H9 (cell line): ENCODE measurements around the gene SPECC1L. TPM values are rescaled to one million over a fixed set of nuclear protein-coding genes. Genes with fewer than 3 reads are reported as not detected.
A peak's percentile ranks its signal among the peaks of the same experiment; 100 is the strongest.

Experiments
- DNase-seq: peaks from one replicate; pipeline ENCODE4 v3.0.0-alpha.2; 2017
- H2AFZ ChIP-seq: one replicate; pipeline ENCODE4 v1.6.1; 2013; ENCODE audit warnings: mild to moderate bottlenecking, low read length, control low read depth, moderate library complexity
- H2AK5ac ChIP-seq: 2 replicates; pipeline ENCODE4 v1.6.1; 2013; ENCODE audit warnings: low read length, control low read depth, mixed read lengths; ENCODE audit not compliant: insufficient read length
- H2BK120ac ChIP-seq: one replicate; pipeline ENCODE4 v1.6.1; 2013; ENCODE audit warnings: low read depth, mild to moderate bottlenecking, low read length, control low read depth, inconsistent platforms; ENCODE audit not compliant: poor library complexity, severe bottlenecking
- H2BK12ac ChIP-seq: 2 replicates; pipeline ENCODE4 v1.6.1; 2013; ENCODE audit warnings: low read length, control low read depth, mixed read lengths, low read depth; ENCODE audit not compliant: insufficient read length
- H2BK15ac ChIP-seq: 2 replicates; pipeline ENCODE4 v1.6.1; 2013; ENCODE audit warnings: low read depth, low read length, control low read depth
- H2BK20ac ChIP-seq: one replicate; pipeline ENCODE4 v1.6.1; 2013; ENCODE audit warnings: low read depth, mild to moderate bottlenecking, low read length, control low read depth, inconsistent platforms; ENCODE audit not compliant: poor library complexity, severe bottlenecking
- H2BK5ac ChIP-seq: 2 replicates; pipeline ENCODE4 v1.6.1; 2013; ENCODE audit warnings: low read length, control low read depth, mixed read lengths; ENCODE audit not compliant: insufficient read length
- H3K14ac ChIP-seq: 2 replicates; pipeline ENCODE4 v1.6.1; 2013; ENCODE audit warnings: low read length, control low read depth; ENCODE audit not compliant: insufficient read depth
- H3K18ac ChIP-seq: 2 replicates; pipeline ENCODE4 v1.6.1; 2013; ENCODE audit warnings: low read depth, mild to moderate bottlenecking, mixed read lengths, low read length, control low read depth; ENCODE audit not compliant: insufficient read length
- H3K23ac ChIP-seq: 2 replicates; pipeline ENCODE4 v1.6.1; 2013; ENCODE audit warnings: low read length, control low read depth, mixed read lengths, low read depth; ENCODE audit not compliant: insufficient read length
- H3K23me2 ChIP-seq: 2 replicates; pipeline ENCODE4 v1.6.1; 2013; ENCODE audit warnings: low read depth, mild to moderate bottlenecking, mixed read lengths, low read length, control low read depth; ENCODE audit not compliant: insufficient read length, poor library complexity, severe bottlenecking
- H3K27ac ChIP-seq: 2 replicates; pipeline ENCODE4 v1.5.1; 2013; ENCODE audit warnings: low read length, control low read depth, mixed read lengths, low read depth; ENCODE audit not compliant: insufficient read length
- H3K27me3 ChIP-seq: 2 replicates; pipeline ENCODE4 v1.6.1; 2013; ENCODE audit warnings: low read length, control low read depth, inconsistent platforms; ENCODE audit not compliant: insufficient read depth
- H3K4ac ChIP-seq: 2 replicates; pipeline ENCODE4 v1.6.1; 2013; ENCODE audit warnings: low read depth, mild to moderate bottlenecking, control low read depth, inconsistent platforms, low read length, moderate library complexity
- H3K4me1 ChIP-seq: 2 replicates; pipeline ENCODE4 v1.6.1; 2013; ENCODE audit warnings: low read length, control low read depth, inconsistent platforms; ENCODE audit not compliant: insufficient read depth
- H3K4me2 ChIP-seq: 2 replicates; pipeline ENCODE4 v1.6.1; 2013; ENCODE audit warnings: low read length, control low read depth, mixed read lengths; ENCODE audit not compliant: insufficient read length, insufficient read depth
- H3K56ac ChIP-seq: 2 replicates; pipeline ENCODE4 v1.6.1; 2013; ENCODE audit warnings: low read depth, mild to moderate bottlenecking, mixed read lengths, low read length, control low read depth; ENCODE audit not compliant: insufficient read length
- H3K79me1 ChIP-seq: 2 replicates; pipeline ENCODE4 v1.6.1; 2013; ENCODE audit warnings: low read depth, mild to moderate bottlenecking, moderate library complexity, low read length, control low read depth, inconsistent platforms; ENCODE audit not compliant: insufficient read depth, poor library complexity, severe bottlenecking
- H3K79me2 ChIP-seq: 2 replicates; pipeline ENCODE4 v1.6.1; 2013; ENCODE audit warnings: low read length, control low read depth, inconsistent platforms; ENCODE audit not compliant: insufficient read depth
- H3K9ac ChIP-seq: 2 replicates; pipeline ENCODE4 v1.6.1; 2013; ENCODE audit warnings: low read length, control low read depth, mixed read lengths; ENCODE audit not compliant: insufficient read length; ENCODE audit errors: extremely low read depth
- H3K9me3 ChIP-seq: one replicate; pipeline ENCODE4 v1.6.1; 2013; ENCODE audit warnings: low read depth, low read length, inconsistent platforms; ENCODE audit not compliant: control insufficient read depth
- H3T11ph ChIP-seq: one replicate; pipeline ENCODE4 v1.6.1; 2013; ENCODE audit warnings: mild to moderate bottlenecking, low read length, control low read depth, inconsistent platforms
- H4K20me1 ChIP-seq: one replicate; pipeline ENCODE4 v1.6.1; 2013; ENCODE audit not compliant: control insufficient read depth, insufficient read length, insufficient read depth
- H4K5ac ChIP-seq: 2 replicates; pipeline ENCODE4 v1.6.1; 2013; ENCODE audit warnings: low read depth, mild to moderate bottlenecking, mixed read lengths, low read length, control low read depth; ENCODE audit not compliant: insufficient read length
- H4K8ac ChIP-seq: replicated peaks from 2 replicates; pipeline ENCODE4 v1.6.1; 2013; ENCODE audit warnings: low read length, control low read depth, mixed read lengths, low read depth; ENCODE audit not compliant: insufficient read length
- H4K91ac ChIP-seq: 2 replicates; pipeline ENCODE4 v1.6.1; 2013; ENCODE audit warnings: low read depth, mild to moderate bottlenecking, moderate library complexity, mixed read lengths, low read length, control low read depth; ENCODE audit not compliant: insufficient read length
- H3K27ac Mint-ChIP-seq, 3 experiments: 2 replicates in 2 of 3; 3 replicates in 1 of 3; pipeline ENCODE4 v1.8.0; 2020 to 2021; ENCODE audit warnings: mixed read lengths in 3 of 3, mild to moderate bottlenecking in 1 of 3, moderate library complexity in 1 of 3
- H3K27me3 Mint-ChIP-seq: 2 replicates; pipeline ENCODE4 v1.8.0; 2021; ENCODE audit warnings: low read depth, mild to moderate bottlenecking, moderate library complexity, mixed read lengths
- H3K36me3 Mint-ChIP-seq, 3 experiments: 2 replicates in 2 of 3; 3 replicates in 1 of 3; pipeline ENCODE4 v1.8.0; 2020 to 2021; ENCODE audit warnings: low read depth in 3 of 3, mixed read lengths in 3 of 3; ENCODE audit not compliant: insufficient read depth in 1 of 3
- H3K4me1 Mint-ChIP-seq, 2 experiments: 2 replicates each; pipeline ENCODE4 v1.8.0; 2020; ENCODE audit warnings: mixed read lengths in 2 of 2
- H3K4me3 Mint-ChIP-seq, 2 experiments: 2 replicates in 1 of 2; 3 replicates in 1 of 2; pipeline ENCODE4 v1.8.0; 2020 to 2021; ENCODE audit warnings: mild to moderate bottlenecking in 2 of 2, mixed read lengths in 2 of 2, moderate library complexity in 1 of 2
- H3K9me3 Mint-ChIP-seq, 2 experiments: 2 replicates in 1 of 2; 3 replicates in 1 of 2; pipeline ENCODE4 v1.8.0; 2020; ENCODE audit warnings: mild to moderate bottlenecking in 2 of 2, mixed read lengths in 2 of 2, moderate library complexity in 1 of 2
- WGBS: extraction: QIAGEN DNeasy Blood & Tissue Kit; methylation state at CpG from one replicate; pipeline ENCODE4 v1.1.7; 2013; ENCODE audit warnings: missing lambda C conversion rate, low lambda C conversion rate, mixed read lengths; ENCODE audit not compliant: insufficient read length; ENCODE audit errors: extremely low coverage; 5-methylcytosine and 5-hydroxymethylcytosine counted together
- long read RNA-seq: library from polyadenylated mRNA; unstranded; transcript quantifications from one replicate; pipeline ENCODE4 v2.0.0, GENCODE V29; 2020
- total RNA-seq: library from RNA; stranded (reverse); gene quantifications from 2 replicates; pipeline ENCODE4 v1.2.1, GENCODE V29; 2021
- TF ChIP-seq, protein P1 (sequence below): fragments of 200-600 bp; sonication (generic); conservative IDR thresholded peaks from 3 replicates; pipeline ENCODE4 v1.8.0; 2021; ENCODE audit warnings: antibody characterized with exemption, mild to moderate bottlenecking

SPECC1L gene, protein sequence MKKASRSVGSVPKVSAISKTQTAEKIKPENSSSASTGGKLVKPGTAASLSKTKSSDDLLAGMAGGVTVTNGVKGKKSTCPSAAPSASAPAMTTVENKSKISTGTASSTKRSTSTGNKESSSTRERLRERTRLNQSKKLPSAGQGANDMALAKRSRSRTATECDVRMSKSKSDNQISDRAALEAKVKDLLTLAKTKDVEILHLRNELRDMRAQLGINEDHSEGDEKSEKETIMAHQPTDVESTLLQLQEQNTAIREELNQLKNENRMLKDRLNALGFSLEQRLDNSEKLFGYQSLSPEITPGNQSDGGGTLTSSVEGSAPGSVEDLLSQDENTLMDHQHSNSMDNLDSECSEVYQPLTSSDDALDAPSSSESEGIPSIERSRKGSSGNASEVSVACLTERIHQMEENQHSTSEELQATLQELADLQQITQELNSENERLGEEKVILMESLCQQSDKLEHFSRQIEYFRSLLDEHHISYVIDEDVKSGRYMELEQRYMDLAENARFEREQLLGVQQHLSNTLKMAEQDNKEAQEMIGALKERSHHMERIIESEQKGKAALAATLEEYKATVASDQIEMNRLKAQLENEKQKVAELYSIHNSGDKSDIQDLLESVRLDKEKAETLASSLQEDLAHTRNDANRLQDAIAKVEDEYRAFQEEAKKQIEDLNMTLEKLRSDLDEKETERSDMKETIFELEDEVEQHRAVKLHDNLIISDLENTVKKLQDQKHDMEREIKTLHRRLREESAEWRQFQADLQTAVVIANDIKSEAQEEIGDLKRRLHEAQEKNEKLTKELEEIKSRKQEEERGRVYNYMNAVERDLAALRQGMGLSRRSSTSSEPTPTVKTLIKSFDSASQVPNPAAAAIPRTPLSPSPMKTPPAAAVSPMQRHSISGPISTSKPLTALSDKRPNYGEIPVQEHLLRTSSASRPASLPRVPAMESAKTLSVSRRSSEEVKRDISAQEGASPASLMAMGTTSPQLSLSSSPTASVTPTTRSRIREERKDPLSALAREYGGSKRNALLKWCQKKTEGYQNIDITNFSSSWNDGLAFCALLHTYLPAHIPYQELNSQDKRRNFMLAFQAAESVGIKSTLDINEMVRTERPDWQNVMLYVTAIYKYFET
- total RNA-seq = 54.2 and 57.1 TPM in 2 replicates
- long read RNA-seq, full-length matches to known transcripts = 15 of 223 reads
- long read RNA-seq, partial matches to known transcripts = 178 of 223 reads
- long read RNA-seq, other reads (novel, unspliced or antisense) = 30 of 223 reads

DNA sequence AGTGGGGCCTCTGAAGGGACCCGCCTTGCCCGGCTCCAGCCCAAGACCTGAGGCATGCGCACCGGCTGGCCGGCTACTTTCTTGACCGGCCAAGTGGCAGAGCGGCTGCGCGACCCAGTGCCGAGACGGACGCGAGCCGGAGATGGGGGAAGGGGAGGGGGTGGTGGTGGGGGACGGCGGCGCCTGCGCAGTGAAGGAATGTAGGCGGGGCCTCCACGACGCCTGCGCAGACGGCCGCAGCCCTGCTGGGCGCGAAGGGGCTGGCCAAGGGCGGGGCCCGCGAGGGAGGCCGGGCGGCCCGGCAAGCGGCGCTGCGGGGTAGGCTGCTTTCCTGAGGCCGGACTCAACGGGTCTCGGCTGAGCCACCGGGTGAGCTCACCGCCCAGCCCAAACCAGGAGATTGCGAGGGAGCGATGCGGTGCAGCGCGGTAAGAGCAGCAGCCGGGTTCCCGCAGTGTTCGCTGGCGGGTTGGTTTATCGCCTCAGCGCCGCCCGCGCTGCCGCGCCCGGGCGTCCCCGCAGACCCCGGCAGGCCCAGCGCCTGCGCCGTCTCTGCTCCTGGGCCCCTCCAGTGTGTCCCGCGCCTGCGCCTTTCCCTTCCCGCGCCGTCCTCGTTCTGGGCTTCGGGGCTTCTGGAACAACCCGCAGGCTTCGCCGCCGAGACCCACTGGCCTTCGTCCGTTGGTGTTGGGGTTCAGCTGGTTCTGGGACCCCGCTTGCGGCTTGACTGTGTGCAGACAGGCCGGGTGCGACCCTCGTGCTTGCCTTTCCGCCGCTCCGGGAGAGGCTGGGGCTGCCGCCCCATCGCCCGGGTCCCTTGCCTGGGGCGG lies at the start of gene SPECC1L:
Gene SPECC1L (plus strand): TSS at position 276 of the 830 bp plus-strand sequence. CDS start 31,401 bp downstream, outside the sequence.
- no peaks in the 10 kb centered on the region for H4K20me1 ChIP-seq
- H2AFZ ChIP-seq = no peak within 1 kb of the TSS
- no peak within 1 kb of the TSS for H3K27ac ChIP-seq
- peak within 1 kb of the TSS; percentile 93 for H3K14ac ChIP-seq
- H3K4me3 Mint-ChIP-seq = peak within 1 kb of the TSS; percentile 73 to 89
- peak within 1 kb of the TSS; percentile 91 to 95 (median 93) for H3K27ac Mint-ChIP-seq
- H3K27me3 ChIP-seq = no peaks in the 10 kb centered on the region
- H4K5ac ChIP-seq = no peak within 1 kb of the TSS
- peak within 1 kb of the TSS; percentile 85 for H3K4me2 ChIP-seq
- no peak within 1 kb of the TSS for H4K8ac ChIP-seq
- no peaks in the 10 kb centered on the region for H3K27me3 Mint-ChIP-seq
- no peaks in the 10 kb centered on the region for H3K9me3 Mint-ChIP-seq
- H3K36me3 Mint-ChIP-seq = peaks cover 5% of the 10 kb centered on the region in 3 experiments; a peak in 6 of 7 replicates
- peaks cover 10% of the 10 kb centered on the region; the same call in 1 of the 2 replicates for H3K79me2 ChIP-seq
- no peak within 1 kb of the TSS for H4K91ac ChIP-seq
- H2BK120ac ChIP-seq = no peak within 1 kb of the TSS
- peaks cover 7% of the 10 kb centered on the region for H3K23me2 ChIP-seq
- WGBS = no CpG with 5 or more reads among the region's 89 CpGs
- peaks cover 28 to 41% of the 10 kb centered on the region in 2 experiments for H3K4me1 Mint-ChIP-seq
- H3K79me1 ChIP-seq = no peaks in the 10 kb centered on the region
- no peak within 1 kb of the TSS for H2BK5ac ChIP-seq
- H3K9ac ChIP-seq = peak within 1 kb of the TSS; percentile 83
- H3T11ph ChIP-seq = no peak within 1 kb of the TSS
- H2BK20ac ChIP-seq = no peak within 1 kb of the TSS
- peak within 1 kb of the TSS; percentile 86 for H3K18ac ChIP-seq
- H3K56ac ChIP-seq = no peak within 1 kb of the TSS
- H3K4ac ChIP-seq = no peak within 1 kb of the TSS
- H3K23ac ChIP-seq = no peak within 1 kb of the TSS
- H3K9me3 ChIP-seq = no peaks in the 10 kb centered on the region
- TF ChIP-seq, protein P1, sequence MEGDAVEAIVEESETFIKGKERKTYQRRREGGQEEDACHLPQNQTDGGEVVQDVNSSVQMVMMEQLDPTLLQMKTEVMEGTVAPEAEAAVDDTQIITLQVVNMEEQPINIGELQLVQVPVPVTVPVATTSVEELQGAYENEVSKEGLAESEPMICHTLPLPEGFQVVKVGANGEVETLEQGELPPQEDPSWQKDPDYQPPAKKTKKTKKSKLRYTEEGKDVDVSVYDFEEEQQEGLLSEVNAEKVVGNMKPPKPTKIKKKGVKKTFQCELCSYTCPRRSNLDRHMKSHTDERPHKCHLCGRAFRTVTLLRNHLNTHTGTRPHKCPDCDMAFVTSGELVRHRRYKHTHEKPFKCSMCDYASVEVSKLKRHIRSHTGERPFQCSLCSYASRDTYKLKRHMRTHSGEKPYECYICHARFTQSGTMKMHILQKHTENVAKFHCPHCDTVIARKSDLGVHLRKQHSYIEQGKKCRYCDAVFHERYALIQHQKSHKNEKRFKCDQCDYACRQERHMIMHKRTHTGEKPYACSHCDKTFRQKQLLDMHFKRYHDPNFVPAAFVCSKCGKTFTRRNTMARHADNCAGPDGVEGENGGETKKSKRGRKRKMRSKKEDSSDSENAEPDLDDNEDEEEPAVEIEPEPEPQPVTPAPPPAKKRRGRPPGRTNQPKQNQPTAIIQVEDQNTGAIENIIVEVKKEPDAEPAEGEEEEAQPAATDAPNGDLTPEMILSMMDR = no peak
- no peak within 1 kb of the TSS for H2BK15ac ChIP-seq
- H3K4me1 ChIP-seq = no peaks in the 10 kb centered on the region
- no peak within 1 kb of the TSS for H2BK12ac ChIP-seq
- peak; percentile 95 for DNase-seq
- no peak within 1 kb of the TSS for H2AK5ac ChIP-seq
